ENCODE measurements around the gene SCO2.
"Not testable (repeated sequence)": the region's sequence is repeated elsewhere in the genome, so short reads cannot be mapped to it uniquely, and the experiment has no call there.

SCO2 gene

GRCh38 chr22:50551160-50551752 lies 25.9 kb upstream of the SCO2 start:
- in situ Hi-C loops (cut with MboI; ENCODE audit: low sequenced_read_pairs) = no loop called here

GRCh38 chr22:50550395-50550794 lies 25.0 kb upstream of the SCO2 start:
- in situ Hi-C loops (cut with MboI; ENCODE audit: low sequenced_read_pairs) = no loop called here

- in situ Hi-C loops (cut with MboI; ENCODE audit: low sequenced_read_pairs) = no loop called here
These were observed 23.8 kb upstream of the SCO2 start for GRCh38 chr22:50548921-50549790.

- in situ Hi-C loops (cut with MboI; ENCODE audit: low sequenced_read_pairs) = no loop called here
These were observed 22.9 kb upstream of the SCO2 start for GRCh38 chr22:50548040-50548920.

GRCh38 chr22:50547263-50547985 lies 22.0 kb upstream of the SCO2 start:
- in situ Hi-C loops (cut with MboI; ENCODE audit: low sequenced_read_pairs) = no loop called here

GRCh38 chr22:50546326-50547262 lies 21.2 kb upstream of the SCO2 start:
- in situ Hi-C loops (cut with MboI; ENCODE audit: low sequenced_read_pairs) = no loop called here

GRCh38 chr22:50545522-50546325 lies 20.3 kb upstream of the SCO2 start, which contains the start of gene KLHDC7B:
TSS of gene KLHDC7B (plus strand) at chr22:50545899. CDS start at chr22:50546244, 345 bp downstream.
- in situ Hi-C loops (cut with MboI; ENCODE audit: low sequenced_read_pairs) = no loop called here

GRCh38 chr22:50544746-50545253 lies 19.4 kb upstream of the SCO2 start:
- in situ Hi-C loops (cut with MboI; ENCODE audit: low sequenced_read_pairs) = no loop called here

- in situ Hi-C loops (cut with MboI; ENCODE audit: low sequenced_read_pairs) = no loop called here
These were observed 18.8 kb upstream of the SCO2 start for GRCh38 chr22:50544078-50544745.

GRCh38 chr22:50542416-50542927 lies 17.1 kb upstream of the SCO2 start:
- in situ Hi-C loops (cut with MboI; ENCODE audit: low sequenced_read_pairs) = no loop called here

GRCh38 chr22:50541667-50542026 lies 16.2 kb upstream of the SCO2 start:
- in situ Hi-C loops (cut with MboI; ENCODE audit: low sequenced_read_pairs) = not testable (repeated sequence)

GRCh38 chr22:50540381-50540780 lies 15.0 kb upstream of the SCO2 start:
- in situ Hi-C loops (cut with MboI; ENCODE audit: low sequenced_read_pairs) = no loop called here

GRCh38 chr22:50537765-50538164 lies 12.4 kb upstream of the SCO2 start:
- in situ Hi-C loops (cut with MboI; ENCODE audit: low sequenced_read_pairs) = no loop called here

GRCh38 chr22:50536226-50536625 lies 10.8 kb upstream of the SCO2 start:
- in situ Hi-C loops (cut with MboI; ENCODE audit: low sequenced_read_pairs) = no loop called here

GRCh38 chr22:50535113-50535512 lies 9.7 kb upstream of the SCO2 start:
- in situ Hi-C loops (cut with MboI; ENCODE audit: low sequenced_read_pairs) = no loop called here

GRCh38 chr22:50533856-50534711 lies 8.7 kb upstream of the SCO2 start:
- in situ Hi-C loops (cut with MboI; ENCODE audit: low sequenced_read_pairs) = not testable (repeated sequence)

All from HL-60/S4 treated with retinoic acid at 250 ng/mL for 4 days and 3 days (cell line).